ENCODE measurements around the gene DGKA.

Gene DGKA

GRCh38 chr12:55996201-55996714, 65.3 kb downstream of the DGKA start:
- Histone ChIP-seq H3K9me3 (ENCODE audit: control insufficient read depth, insufficient read depth, low read depth, low read length) (no peaks in the 10 kb centered on the region), H3K27ac (ENCODE audit: extremely low read depth, low read depth, low read length) (no peak overlapping the region), H3K36me3 (ENCODE audit: control insufficient read depth in 2 of 2, insufficient read depth in 1 of 2, low read length in 2 of 2) (peaks cover 24 to 41% of the 10 kb centered on the region in 2 experiments), H3K4me1 (ENCODE audit: control insufficient read depth, insufficient read depth, low read length) (no peaks in the 10 kb centered on the region; the same call in 1 of the 2 replicates), H3K4me3 (ENCODE audit: low read depth, low read length) (peak overlapping the region; percentile 53; the same call in 1 of the 2 replicates)
- POLR2A ChIA-PET, result interaction anchor here (0.5 to 3.3 kb wide), 21 partner anchors 8 to 257 kb away, joined by 3 to 48 read pairs (median 4); partner anchors contain the start of genes DNAJC14 and RAB5B
- CTCF ChIA-PET, result interaction anchor here (0.6 to 4.8 kb wide), 38 partner anchors 10 to 488 kb away, joined by 3 to 46 read pairs (median 5); partner anchors contain the start of genes BLOC1S1, RAB5B, RPL41 and ZC3H10
- TF ChIP-seq ZNF280D (tag by site-specific recombination; IDR thresholded peaks at IDR 0.05) (peak; percentile 40; the same call in 1 of the 2 replicates), PATZ1 (tag by site-specific recombination; IDR thresholded peaks at IDR 0.05) (no peak), PRDM1 (tag by site-specific recombination; IDR thresholded peaks at IDR 0.05) (no peak), ZXDB (tag by site-specific recombination; IDR thresholded peaks at IDR 0.05) (peak; percentile 20; the same call in 1 of the 2 replicates), ZNF660 (tag by site-specific recombination; IDR thresholded peaks at IDR 0.05) (peak; percentile 57; the same call in 1 of the 2 replicates), ZNF768 (tag by site-specific recombination; IDR thresholded peaks at IDR 0.05) (peak; percentile 58; the same call in 1 of the 2 replicates), ZEB2 (tag by site-specific recombination; IDR thresholded peaks at IDR 0.05) (peak; percentile 25; the same call in 1 of the 2 replicates), ZBTB48 (tag by site-specific recombination; IDR thresholded peaks at IDR 0.05) (0 out of 2 replicates have a peak, but pooled peaks have one; percentile 21), ZNF561 (tag by site-specific recombination; IDR thresholded peaks at IDR 0.05; ENCODE audit: borderline replicate concordance) (no peak), HOXA7 (CRISPR knock-in tag; IDR thresholded peaks at IDR 0.05; ENCODE audit: borderline replicate concordance) (no peak), ZNF654 (tag by site-specific recombination; IDR thresholded peaks at IDR 0.05; ENCODE audit: low read depth) (peak; percentile 74), ZNF639 (tag by site-specific recombination; IDR thresholded peaks at IDR 0.05) (peak; percentile 44; the same call in 1 of the 2 replicates), ZNF558 (tag by site-specific recombination; IDR thresholded peaks at IDR 0.05) (no peak), ZNF148 (tag by site-specific recombination; IDR thresholded peaks at IDR 0.05; ENCODE audit: borderline replicate concordance) (no peak), FEZF1 (tag by site-specific recombination; IDR thresholded peaks at IDR 0.05) (no peak), ZNF121 (tag by site-specific recombination; IDR thresholded peaks at IDR 0.05) (peak; percentile 100), ZNF580 (tag by site-specific recombination; IDR thresholded peaks at IDR 0.05) (0 out of 2 replicates have a peak, but pooled peaks have one; percentile 44), PBX3 (CRISPR knock-in tag; IDR thresholded peaks at IDR 0.05) (no peak), ZNF530 (tag by site-specific recombination; IDR thresholded peaks at IDR 0.05; ENCODE audit: low read depth) (no peak), ZBTB11 (tag by site-specific recombination; conservative IDR thresholded peaks at IDR 0.05; ENCODE audit: low read depth) (no peak), ZNF2 (tag by site-specific recombination; IDR thresholded peaks at IDR 0.05) (peak; percentile 52; the same call in 1 of the 2 replicates), ZFHX2 (tag by site-specific recombination; conservative IDR thresholded peaks at IDR 0.05) (no peak), ZBTB17 (tag by site-specific recombination; IDR thresholded peaks at IDR 0.05) (peak; percentile 64; the same call in 1 of the 2 replicates)
